CD4-positive, alpha-beta T cell treated with Interleukin-17A for 4 hours (primary cell): ENCODE measurements around the gene FH.
A peak's percentile ranks its signal among the peaks of the same experiment; 100 is the strongest.

ENCODE experiments used
- DNase-seq: peaks from one replicate; pipeline ENCODE4 v3.0.0-alpha.2; 2020; ENCODE audit warnings: mixed read lengths

Gene FH

DNA sequence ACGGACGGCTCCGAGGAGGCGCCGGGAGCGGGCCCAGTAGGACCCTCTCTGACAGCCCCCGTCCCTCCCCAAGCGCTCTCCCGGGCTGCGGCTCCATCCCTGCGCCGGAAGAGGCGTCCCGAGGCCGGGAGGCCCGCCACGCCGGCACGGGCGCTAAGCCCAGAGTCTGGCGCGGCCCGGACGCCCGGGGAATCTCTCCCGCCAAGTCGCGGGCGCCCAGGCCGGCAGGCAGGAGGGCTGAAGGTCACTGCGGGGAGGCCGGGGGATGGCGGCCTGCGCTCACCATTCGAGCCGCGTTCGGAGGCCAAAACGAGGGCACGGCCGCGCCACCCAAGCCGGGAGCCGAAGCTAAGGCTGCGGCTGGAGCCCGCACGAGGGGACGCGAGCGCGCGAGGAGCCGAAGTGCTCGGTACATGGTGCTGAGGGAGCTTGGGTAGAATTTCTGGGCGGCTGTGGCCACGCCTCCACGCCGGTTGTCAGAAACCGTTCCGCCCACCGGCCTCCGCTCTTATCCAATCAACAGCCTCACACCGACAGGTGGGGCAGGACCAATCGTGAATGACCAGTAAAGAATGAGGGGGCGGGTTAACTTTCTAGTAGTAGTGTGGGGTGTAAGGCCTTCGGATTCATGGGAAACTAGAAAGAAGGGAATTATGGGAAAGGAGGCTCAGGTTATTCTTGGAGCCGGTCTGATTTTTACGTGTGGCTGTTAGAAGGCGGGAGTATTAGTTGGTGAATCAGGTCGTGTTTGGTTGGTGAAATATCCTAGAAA, at the start of gene FH:
Gene FH, minus strand, starts transcription at position 448 of the 772 bp plus-strand sequence. Its CDS starts 33 bp downstream, at position 415.
- DNase-seq: peak; percentile 95

GRCh38 chr1:241560849-241561187, 41.3 kb upstream of the FH start:
- DNase-seq: no peak

DNA sequence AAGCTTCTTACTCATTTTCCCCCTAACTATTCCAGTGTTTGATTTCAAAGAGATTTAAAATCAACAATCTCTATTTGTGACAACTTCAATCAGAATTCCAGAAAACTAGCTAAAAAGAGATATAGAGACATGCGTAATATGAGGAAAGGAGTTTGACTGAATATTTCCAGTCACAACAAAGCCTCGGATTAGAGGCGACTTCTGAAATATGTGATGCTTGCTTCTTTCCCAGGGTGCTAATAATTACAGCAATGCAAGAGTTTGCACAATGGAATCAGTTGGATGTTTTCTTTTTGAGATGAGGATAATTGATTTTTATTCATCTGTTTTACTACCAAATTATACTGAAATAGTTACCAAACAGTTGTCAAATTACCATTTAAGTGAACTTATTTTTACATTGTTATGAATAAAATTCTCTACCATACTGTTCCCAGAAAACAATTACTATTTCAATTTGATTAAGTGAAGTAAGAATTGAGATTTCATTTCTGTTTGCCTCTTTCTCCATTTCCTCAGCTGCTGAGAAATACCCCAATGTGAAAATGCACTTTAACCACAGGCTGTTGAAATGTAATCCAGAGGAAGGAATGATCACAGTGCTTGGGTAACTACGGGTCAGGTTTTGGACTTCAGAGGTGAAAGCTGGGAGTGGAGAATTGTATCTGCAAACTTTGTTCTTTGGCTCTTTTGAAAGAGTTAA, 40.7 kb upstream of the FH start:
- DNase-seq: no peak

DNA sequence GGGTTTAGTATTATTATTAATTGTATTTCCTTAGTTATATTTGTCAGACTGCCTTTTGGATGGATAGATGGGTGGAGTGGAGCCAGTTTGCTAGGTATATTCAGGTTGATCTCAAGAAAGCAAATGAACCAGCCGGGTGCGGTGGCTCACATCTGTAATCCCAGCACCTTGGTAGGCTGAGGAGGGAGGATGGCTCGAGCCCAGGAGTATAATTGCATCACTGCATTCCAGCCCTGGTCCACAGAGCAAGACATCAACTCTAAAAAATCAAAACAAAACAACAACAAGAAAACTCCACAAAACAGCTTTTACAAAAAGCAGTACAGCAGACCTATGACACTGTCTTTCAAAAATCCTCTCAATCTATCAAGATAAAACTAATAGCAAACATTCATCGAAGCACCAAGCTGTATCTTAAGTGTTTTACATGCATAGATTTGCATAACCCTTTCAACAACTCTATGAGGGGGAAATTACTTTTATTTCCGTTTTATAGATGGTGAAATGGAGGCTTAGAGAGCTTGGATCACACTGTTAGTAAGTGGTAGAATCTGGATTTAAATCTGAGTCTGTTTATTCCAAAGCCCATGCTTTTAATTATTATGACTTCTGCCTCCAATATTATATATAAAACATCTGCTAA, 38.1 kb upstream of the FH start:
- DNase-seq: no peak

GRCh38 chr1:241557031-241557430, 37.5 kb upstream of the FH start:
- no peak for DNase-seq

DNA sequence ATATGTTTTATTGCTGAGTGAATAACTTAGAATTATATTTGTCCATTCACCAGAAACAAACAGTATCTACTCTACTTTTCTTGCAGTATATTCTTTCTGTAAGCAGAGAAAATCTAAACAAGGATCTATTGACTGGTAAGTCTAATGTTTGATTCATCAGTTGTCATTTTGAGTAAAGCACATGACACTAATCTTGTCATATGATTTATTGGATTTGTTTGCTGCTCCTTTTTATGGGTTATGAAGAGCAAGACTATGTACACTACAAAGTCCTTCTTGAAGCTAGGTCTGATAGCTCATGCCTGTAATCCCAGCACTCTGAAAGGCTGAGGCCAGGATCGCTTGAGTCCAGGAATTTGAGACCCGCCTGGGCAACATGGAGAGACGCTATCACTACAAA, 36.0 kb upstream of the FH start:
- no peak for DNase-seq

GRCh38 chr1:241553886-241554592, 34.5 kb upstream of the FH start:
- DNase-seq: no peak

- DNase-seq: peak; percentile 59
Measured at GRCh38 chr1:241551759-241552638, 32.4 kb upstream of the FH start.

DNA sequence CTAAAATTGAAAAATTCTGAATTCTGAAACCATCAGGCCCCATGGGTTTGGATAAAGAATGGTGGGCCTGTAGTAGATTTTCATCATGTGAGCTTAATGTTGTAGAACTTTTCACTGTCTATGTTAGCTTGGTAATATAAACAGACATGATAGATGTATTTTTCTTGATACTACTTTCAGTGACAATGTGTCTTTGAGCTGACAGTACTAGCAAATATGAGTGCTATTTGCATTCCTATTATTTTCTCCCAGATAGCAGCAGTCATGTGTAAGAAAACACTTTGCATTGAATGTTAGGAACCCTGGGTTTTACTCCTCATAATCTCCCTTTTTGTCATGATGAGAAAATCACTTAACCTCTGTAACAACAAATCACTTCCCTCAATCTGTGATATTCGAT, 30.8 kb upstream of the FH start:
- DNase-seq: no peak

DNA sequence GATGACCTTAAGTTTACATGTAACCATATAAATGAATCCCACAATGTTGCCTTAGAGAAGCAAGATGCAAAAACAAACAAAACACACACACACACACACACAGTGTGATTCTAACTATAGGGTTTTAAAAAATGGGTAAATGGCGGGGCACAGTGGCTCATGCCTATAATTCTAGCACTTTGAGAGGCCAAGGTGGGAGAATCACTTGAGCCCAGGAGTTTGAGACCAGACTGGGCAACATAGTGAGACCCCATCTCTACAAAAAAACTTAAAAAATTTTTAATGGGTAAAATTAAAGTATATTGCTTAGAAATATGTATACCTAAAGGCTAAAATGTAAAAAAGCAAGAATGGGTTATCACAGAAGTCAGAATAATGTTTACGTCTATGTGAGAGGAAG, 28.5 kb upstream of the FH start:
- DNase-seq: no peak

- no peak for DNase-seq
Measured at GRCh38 chr1:241542199-241542907, 22.8 kb upstream of the FH start.

GRCh38 chr1:241536969-241537368, 17.4 kb upstream of the FH start:
- DNase-seq: no peak

DNA sequence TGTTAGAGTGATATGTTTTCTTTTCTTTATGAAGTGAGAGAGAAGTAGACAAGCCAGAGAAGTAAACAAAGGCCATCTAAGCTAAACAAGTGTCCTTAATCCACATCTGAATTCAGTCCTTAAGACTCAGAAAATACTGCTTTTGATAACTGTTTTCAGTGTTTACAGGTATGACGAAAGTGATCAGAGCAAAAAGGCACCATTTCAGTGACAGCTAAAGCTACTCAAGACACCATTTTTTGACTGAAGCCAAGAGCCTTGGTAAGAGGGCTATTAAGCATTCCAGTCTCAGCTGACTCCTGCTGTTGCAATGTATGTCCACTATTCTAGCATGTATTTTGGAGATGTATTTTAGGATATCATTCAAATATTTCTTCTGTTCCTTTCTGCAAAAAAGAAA, 16.7 kb upstream of the FH start:
- no peak for DNase-seq

- no peak for DNase-seq
Measured at GRCh38 chr1:241533326-241534115, 14.0 kb upstream of the FH start.

GRCh38 chr1:241532864-241533263, 13.3 kb upstream of the FH start:
- DNase-seq: no peak

GRCh38 chr1:241532162-241532531, 12.6 kb upstream of the FH start, which contains the start of gene KMO:
Gene KMO, plus strand, starts transcription at chr1:241532378. Its CDS starts 67 bp downstream, at chr1:241532445.
- DNase-seq: no peak

DNA sequence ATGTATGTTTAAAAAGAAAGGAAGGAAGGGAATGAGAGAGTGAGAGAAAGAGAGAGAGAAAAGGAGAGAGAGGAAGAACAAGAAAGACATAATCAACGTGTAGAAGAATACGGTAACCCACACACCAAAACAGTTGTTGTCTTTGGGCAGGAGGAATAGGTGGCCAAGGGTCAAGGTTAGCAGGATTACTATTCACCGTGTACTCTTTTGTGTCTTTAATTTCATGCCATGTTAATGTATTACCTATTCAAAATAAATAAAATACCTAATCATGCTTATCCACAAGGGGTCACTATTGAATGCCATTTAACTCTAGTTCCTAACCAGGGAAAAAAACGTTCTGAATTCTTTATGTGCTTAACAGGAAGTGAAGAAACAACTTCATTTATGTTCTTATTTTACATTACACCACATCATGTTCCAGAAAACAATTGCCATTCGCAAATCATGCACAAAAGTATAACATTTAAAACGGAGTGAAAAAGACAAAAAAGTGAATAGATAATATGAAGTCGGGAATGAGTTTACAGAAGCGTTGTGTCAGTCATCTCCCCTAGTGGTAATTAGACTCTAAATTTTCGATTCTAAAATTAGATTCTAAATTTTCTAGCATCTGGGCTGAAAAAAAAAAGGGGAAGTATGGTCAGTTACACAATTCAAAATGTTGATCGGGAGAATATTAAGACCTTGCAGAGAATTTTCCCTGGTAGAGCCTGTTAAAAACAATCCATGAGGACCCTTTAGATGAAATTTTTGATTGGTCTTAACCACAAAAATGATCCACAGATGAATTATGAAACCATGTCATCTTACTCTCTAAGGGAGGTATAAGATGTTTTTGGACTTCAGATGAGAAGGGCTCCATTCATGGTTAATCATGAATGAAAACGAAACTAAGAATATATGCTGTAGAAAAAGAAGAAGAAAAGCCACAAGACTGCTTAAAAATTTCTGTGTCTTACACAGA, 11.9 kb upstream of the FH start:
- no peak for DNase-seq

- no peak for DNase-seq
Measured at GRCh38 chr1:241527146-241527545, 7.6 kb upstream of the FH start.

DNA sequence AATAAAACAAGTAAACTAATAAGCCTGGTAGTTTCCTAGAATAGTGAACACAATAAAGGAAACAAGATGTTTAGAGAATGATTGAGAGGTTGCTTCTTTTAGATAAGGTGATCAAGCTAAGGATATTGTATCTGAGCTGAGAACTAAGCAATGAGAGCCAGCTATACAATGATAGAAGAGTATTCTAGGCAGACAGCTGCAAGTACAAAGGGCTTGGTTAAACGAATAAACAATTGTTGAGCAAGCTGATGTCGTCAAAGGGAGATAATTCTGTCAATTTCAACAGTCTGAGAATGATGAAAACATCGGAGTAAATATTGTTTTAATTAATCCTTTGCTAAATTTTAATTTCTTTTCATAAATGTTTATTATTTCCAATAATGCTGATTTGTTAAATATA, 5.5 kb upstream of the FH start:
- no peak for DNase-seq

DNA sequence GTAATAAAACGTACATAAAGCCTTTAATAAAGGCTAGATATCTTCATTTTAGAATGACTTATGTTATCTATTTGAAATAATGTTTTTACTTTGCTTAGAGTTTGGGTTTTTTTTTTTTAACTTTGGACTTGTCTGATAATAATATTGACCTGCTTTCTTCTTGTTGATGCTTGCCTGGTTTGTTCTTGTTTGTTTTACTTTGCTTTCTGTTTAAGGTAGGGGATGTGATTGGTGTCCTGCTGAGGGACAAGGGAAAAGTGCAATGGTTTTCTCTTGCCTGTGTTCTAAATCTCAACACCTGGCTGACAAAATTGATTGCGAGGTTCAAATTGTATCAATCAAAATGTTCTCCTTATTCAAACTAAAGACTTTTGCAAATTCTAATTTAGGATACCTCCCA, 2.2 kb upstream of the FH start:
- DNase-seq: no peak
